ENCODE data around the gene ARHGAP21.
"Not testable (repeated sequence)": the region's sequence is repeated elsewhere in the genome, so short reads cannot be mapped to it uniquely, and the experiment has no call there.

Gene ARHGAP21

GRCh38 chr10:24623383-24623782 is 100.3 kb downstream of the ARHGAP21 start:
- DNase-seq = no peak

GRCh38 chr10:24622781-24623301 is 100.8 kb downstream of the ARHGAP21 start:
- no peak for DNase-seq

GRCh38 chr10:24621035-24621795 is 102.5 kb downstream of the ARHGAP21 start:
- DNase-seq = not testable (repeated sequence)

GRCh38 chr10:24619994-24620310 is 103.7 kb downstream of the ARHGAP21 start:
- DNase-seq = not testable (repeated sequence)

GRCh38 chr10:24619291-24619993 is 104.2 kb downstream of the ARHGAP21 start:
- DNase-seq = not testable (repeated sequence)

- DNase-seq = no peak
Measured at GRCh38 chr10:24618401-24618800, 105.3 kb downstream of the ARHGAP21 start.

- peak; percentile 20 to 69 for DNase-seq
Measured at GRCh38 chr10:24617771-24618396, 105.8 kb downstream of the ARHGAP21 start.

GRCh38 chr10:24616536-24616935 is 107.2 kb downstream of the ARHGAP21 start:
- no peak for DNase-seq

- no peak for DNase-seq
Measured at GRCh38 chr10:24606021-24606420, 117.7 kb downstream of the ARHGAP21 start.

GRCh38 chr10:24605141-24605540 is 118.5 kb downstream of the ARHGAP21 start:
- no peak for DNase-seq

- DNase-seq = peak; percentile 18 to 35
Measured at GRCh38 chr10:24603333-24603732, 120.4 kb downstream of the ARHGAP21 start.

GRCh38 chr10:24597961-24598360 is 125.7 kb downstream of the ARHGAP21 start:
- DNase-seq = no peak

GRCh38 chr10:24597426-24597825 is 126.3 kb downstream of the ARHGAP21 start:
- no peak for DNase-seq

- no peak for DNase-seq
Measured at GRCh38 chr10:24596217-24596930, 127.3 kb downstream of the ARHGAP21 start.

- no peak for DNase-seq
Measured at GRCh38 chr10:24590697-24591457, 132.8 kb downstream of the ARHGAP21 start.

- no peak for DNase-seq
Measured at GRCh38 chr10:24589265-24589664, 134.4 kb downstream of the ARHGAP21 start.

GRCh38 chr10:24579906-24580305 is 143.8 kb downstream of the ARHGAP21 start:
- no peak for DNase-seq

- DNase-seq = no peak
Measured at GRCh38 chr10:24579448-24579847, 144.2 kb downstream of the ARHGAP21 start.

- DNase-seq = no peak
Measured at GRCh38 chr10:24575481-24576002, 148.1 kb downstream of the ARHGAP21 start.

- DNase-seq = no peak
Measured at GRCh38 chr10:24574578-24575155, 149.0 kb downstream of the ARHGAP21 start.

- DNase-seq = no peak
Measured at GRCh38 chr10:24574161-24574560, 149.5 kb downstream of the ARHGAP21 start.

Measured in inflammatory macrophage treated with lipopolysaccharide for 1 hour (primary cell).